SK-N-MC (cell line): ENCODE results near the gene ADPRM.

Experiments used
- EZH2 ChIP-seq: fragments of 200-600 bp; sonication (generic); IDR thresholded peaks from one replicate; pipeline ENCODE4 v1.6.1; 2017; ENCODE audit warnings: antibody characterized with exemption
- POLR2AphosphoS5 ChIP-seq: IDR thresholded peaks from 2 replicates; pipeline ENCODE4 v1.6.1; 2012; ENCODE audit warnings: mild to moderate bottlenecking, low read depth, low read length, borderline replicate concordance

DNA sequence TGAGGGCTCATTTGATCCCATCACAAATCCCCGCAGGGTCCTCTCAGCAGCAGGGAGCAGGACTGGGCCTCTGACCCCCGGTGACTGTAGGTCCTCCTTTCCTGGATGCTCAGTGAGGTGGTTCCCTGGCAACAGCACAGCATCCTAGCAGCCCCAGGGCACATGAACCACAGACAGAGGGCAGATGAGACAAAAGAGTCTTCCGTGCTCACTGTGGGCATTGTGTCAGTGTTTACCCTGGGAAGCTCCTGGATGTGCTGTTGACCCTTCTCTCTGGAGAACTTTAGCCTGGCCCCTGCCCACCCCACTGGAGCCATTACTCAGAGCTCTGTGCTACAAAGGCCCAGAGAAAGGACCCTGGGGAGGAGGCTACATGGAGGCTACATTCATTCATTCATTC, 54.2 kb downstream of the ADPRM start:
- TF ChIP-seq EZH2, result no peak
- no peak for TF ChIP-seq POLR2AphosphoS5
